NCI-H69 (cell line): ENCODE data around the gene CDK11A.
"Not testable (repeated sequence)": the region's sequence is repeated elsewhere in the genome, so short reads cannot be mapped to it uniquely, and the experiment has no call there.

ENCODE experiments used
- DNase-seq: peaks from one replicate; lab custom pipeline; 2025; lab: John Stamatoyannopoulos, UW

Gene CDK11A

DNA sequence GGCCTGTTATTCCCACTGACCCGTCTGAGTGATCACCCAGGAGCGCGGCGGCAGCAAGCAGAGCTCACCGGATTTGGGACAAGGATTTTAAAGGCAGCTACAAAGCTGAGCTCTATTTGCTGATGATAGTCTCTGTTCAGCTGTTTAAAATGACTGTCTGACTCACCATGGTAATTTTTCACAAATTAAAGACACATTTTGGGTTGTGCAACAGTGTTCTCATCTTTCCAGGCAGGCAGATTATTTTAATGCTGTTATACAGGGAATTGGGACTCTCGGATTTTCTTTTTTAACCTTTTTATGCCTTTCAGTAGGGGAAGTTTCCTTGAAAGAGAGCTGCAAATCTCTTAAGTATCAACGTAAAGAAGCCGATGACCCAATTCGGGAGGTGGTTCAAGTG is 61.8 kb downstream of the CDK11A start:
- not testable (repeated sequence) for DNase-seq

DNA sequence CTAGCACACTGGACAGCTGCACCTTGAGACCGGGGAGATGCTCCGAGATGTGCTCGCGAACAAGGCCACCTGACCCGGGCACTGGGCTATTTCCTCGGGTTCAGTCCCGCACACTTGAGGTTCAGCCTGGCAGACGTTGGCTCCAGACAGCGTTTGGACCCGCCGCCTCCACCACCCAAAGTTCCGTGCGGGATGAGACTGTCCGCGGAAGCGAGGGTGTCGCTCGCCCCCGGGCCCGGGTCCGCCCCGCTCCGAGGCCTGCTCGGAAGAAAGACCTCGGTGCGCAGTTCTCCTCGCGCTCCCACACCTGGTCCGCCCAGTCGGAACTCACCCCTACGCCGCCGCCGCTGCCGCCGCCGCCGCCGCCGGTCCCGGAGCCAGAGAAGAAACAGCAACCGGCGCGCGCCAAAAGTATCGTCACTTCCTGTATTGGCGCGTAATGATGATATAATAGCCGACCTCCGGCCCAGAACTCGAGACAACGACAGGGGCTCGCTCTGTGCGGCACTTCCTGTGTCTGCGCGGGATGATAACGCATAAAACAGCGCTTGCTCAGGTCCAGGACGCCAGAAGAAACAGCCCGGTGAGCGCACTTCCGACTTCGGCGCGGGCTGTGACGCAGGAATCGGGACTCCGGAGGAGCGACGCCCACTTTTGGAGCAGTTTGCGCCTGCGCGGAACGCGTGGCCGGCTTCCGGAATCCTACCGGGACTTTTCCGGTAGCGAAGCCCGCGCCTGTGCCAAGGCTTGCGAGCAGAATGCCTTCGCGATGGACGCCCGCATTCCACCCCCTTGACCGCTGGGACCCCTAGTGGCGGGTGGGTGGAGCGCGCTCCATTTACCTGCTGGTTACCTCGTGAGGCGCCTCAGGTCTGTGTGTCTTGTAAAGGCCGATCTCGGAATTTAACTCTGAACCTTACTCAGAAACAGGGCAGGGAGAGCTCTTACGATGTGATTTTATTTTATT is 65.3 kb downstream of the CDK11A start, which contains the start of gene CDK11B:
CDK11B (minus strand) TSS at position 422 of the 967 bp plus-strand sequence. CDS start 1,519 bp downstream, outside the sequence.
- peak; percentile 95 for DNase-seq
